H9 (cell line): ENCODE measurements around the gene SMAD7. TPM values are rescaled to one million over a fixed set of nuclear protein-coding genes. Genes with fewer than 3 reads are reported as not detected.

Experiments used
- DNase-seq: peaks from one replicate; pipeline ENCODE4 v3.0.0-alpha.2; 2017
- H2AFZ ChIP-seq: one replicate; pipeline ENCODE4 v1.6.1; 2013; ENCODE audit warnings: mild to moderate bottlenecking, low read length, control low read depth, moderate library complexity
- H2AK5ac ChIP-seq: 2 replicates; pipeline ENCODE4 v1.6.1; 2013; ENCODE audit warnings: low read length, control low read depth, mixed read lengths; ENCODE audit not compliant: insufficient read length
- H2BK120ac ChIP-seq: one replicate; pipeline ENCODE4 v1.6.1; 2013; ENCODE audit warnings: low read depth, mild to moderate bottlenecking, low read length, control low read depth, inconsistent platforms; ENCODE audit not compliant: poor library complexity, severe bottlenecking
- H2BK12ac ChIP-seq: 2 replicates; pipeline ENCODE4 v1.6.1; 2013; ENCODE audit warnings: low read length, control low read depth, mixed read lengths, low read depth; ENCODE audit not compliant: insufficient read length
- H2BK15ac ChIP-seq: 2 replicates; pipeline ENCODE4 v1.6.1; 2013; ENCODE audit warnings: low read depth, low read length, control low read depth
- H2BK20ac ChIP-seq: one replicate; pipeline ENCODE4 v1.6.1; 2013; ENCODE audit warnings: low read depth, mild to moderate bottlenecking, low read length, control low read depth, inconsistent platforms; ENCODE audit not compliant: poor library complexity, severe bottlenecking
- H2BK5ac ChIP-seq: 2 replicates; pipeline ENCODE4 v1.6.1; 2013; ENCODE audit warnings: low read length, control low read depth, mixed read lengths; ENCODE audit not compliant: insufficient read length
- H3K14ac ChIP-seq: 2 replicates; pipeline ENCODE4 v1.6.1; 2013; ENCODE audit warnings: low read length, control low read depth; ENCODE audit not compliant: insufficient read depth
- H3K18ac ChIP-seq: 2 replicates; pipeline ENCODE4 v1.6.1; 2013; ENCODE audit warnings: low read depth, mild to moderate bottlenecking, mixed read lengths, low read length, control low read depth; ENCODE audit not compliant: insufficient read length
- H3K23ac ChIP-seq: 2 replicates; pipeline ENCODE4 v1.6.1; 2013; ENCODE audit warnings: low read length, control low read depth, mixed read lengths, low read depth; ENCODE audit not compliant: insufficient read length
- H3K23me2 ChIP-seq: 2 replicates; pipeline ENCODE4 v1.6.1; 2013; ENCODE audit warnings: low read depth, mild to moderate bottlenecking, mixed read lengths, low read length, control low read depth; ENCODE audit not compliant: insufficient read length, poor library complexity, severe bottlenecking
- H3K27ac ChIP-seq: 2 replicates; pipeline ENCODE4 v1.5.1; 2013; ENCODE audit warnings: low read length, control low read depth, mixed read lengths, low read depth; ENCODE audit not compliant: insufficient read length
- H3K27me3 ChIP-seq: 2 replicates; pipeline ENCODE4 v1.6.1; 2013; ENCODE audit warnings: low read length, control low read depth, inconsistent platforms; ENCODE audit not compliant: insufficient read depth
- H3K4ac ChIP-seq: 2 replicates; pipeline ENCODE4 v1.6.1; 2013; ENCODE audit warnings: low read depth, mild to moderate bottlenecking, control low read depth, inconsistent platforms, low read length, moderate library complexity
- H3K4me1 ChIP-seq: 2 replicates; pipeline ENCODE4 v1.6.1; 2013; ENCODE audit warnings: low read length, control low read depth, inconsistent platforms; ENCODE audit not compliant: insufficient read depth
- H3K4me2 ChIP-seq: 2 replicates; pipeline ENCODE4 v1.6.1; 2013; ENCODE audit warnings: low read length, control low read depth, mixed read lengths; ENCODE audit not compliant: insufficient read length, insufficient read depth
- H3K56ac ChIP-seq: 2 replicates; pipeline ENCODE4 v1.6.1; 2013; ENCODE audit warnings: low read depth, mild to moderate bottlenecking, mixed read lengths, low read length, control low read depth; ENCODE audit not compliant: insufficient read length
- H3K79me1 ChIP-seq: 2 replicates; pipeline ENCODE4 v1.6.1; 2013; ENCODE audit warnings: low read depth, mild to moderate bottlenecking, moderate library complexity, low read length, control low read depth, inconsistent platforms; ENCODE audit not compliant: insufficient read depth, poor library complexity, severe bottlenecking
- H3K79me2 ChIP-seq: 2 replicates; pipeline ENCODE4 v1.6.1; 2013; ENCODE audit warnings: low read length, control low read depth, inconsistent platforms; ENCODE audit not compliant: insufficient read depth
- H3K9ac ChIP-seq: 2 replicates; pipeline ENCODE4 v1.6.1; 2013; ENCODE audit warnings: low read length, control low read depth, mixed read lengths; ENCODE audit not compliant: insufficient read length; ENCODE audit errors: extremely low read depth
- H3K9me3 ChIP-seq: one replicate; pipeline ENCODE4 v1.6.1; 2013; ENCODE audit warnings: low read depth, low read length, inconsistent platforms; ENCODE audit not compliant: control insufficient read depth
- H3T11ph ChIP-seq: one replicate; pipeline ENCODE4 v1.6.1; 2013; ENCODE audit warnings: mild to moderate bottlenecking, low read length, control low read depth, inconsistent platforms
- H4K20me1 ChIP-seq: one replicate; pipeline ENCODE4 v1.6.1; 2013; ENCODE audit not compliant: control insufficient read depth, insufficient read length, insufficient read depth
- H4K5ac ChIP-seq: 2 replicates; pipeline ENCODE4 v1.6.1; 2013; ENCODE audit warnings: low read depth, mild to moderate bottlenecking, mixed read lengths, low read length, control low read depth; ENCODE audit not compliant: insufficient read length
- H4K8ac ChIP-seq: replicated peaks from 2 replicates; pipeline ENCODE4 v1.6.1; 2013; ENCODE audit warnings: low read length, control low read depth, mixed read lengths, low read depth; ENCODE audit not compliant: insufficient read length
- H4K91ac ChIP-seq: 2 replicates; pipeline ENCODE4 v1.6.1; 2013; ENCODE audit warnings: low read depth, mild to moderate bottlenecking, moderate library complexity, mixed read lengths, low read length, control low read depth; ENCODE audit not compliant: insufficient read length
- H3K27ac Mint-ChIP-seq, 3 experiments: 2 replicates in 2 of 3; 3 replicates in 1 of 3; pipeline ENCODE4 v1.8.0; 2020 to 2021; ENCODE audit warnings: mixed read lengths in 3 of 3, mild to moderate bottlenecking in 1 of 3, moderate library complexity in 1 of 3
- H3K27me3 Mint-ChIP-seq: 2 replicates; pipeline ENCODE4 v1.8.0; 2021; ENCODE audit warnings: low read depth, mild to moderate bottlenecking, moderate library complexity, mixed read lengths
- H3K36me3 Mint-ChIP-seq, 3 experiments: 2 replicates in 2 of 3; 3 replicates in 1 of 3; pipeline ENCODE4 v1.8.0; 2020 to 2021; ENCODE audit warnings: low read depth in 3 of 3, mixed read lengths in 3 of 3; ENCODE audit not compliant: insufficient read depth in 1 of 3
- H3K4me1 Mint-ChIP-seq, 2 experiments: 2 replicates each; pipeline ENCODE4 v1.8.0; 2020; ENCODE audit warnings: mixed read lengths in 2 of 2
- H3K4me3 Mint-ChIP-seq, 2 experiments: 2 replicates in 1 of 2; 3 replicates in 1 of 2; pipeline ENCODE4 v1.8.0; 2020 to 2021; ENCODE audit warnings: mild to moderate bottlenecking in 2 of 2, mixed read lengths in 2 of 2, moderate library complexity in 1 of 2
- H3K9me3 Mint-ChIP-seq, 2 experiments: 2 replicates in 1 of 2; 3 replicates in 1 of 2; pipeline ENCODE4 v1.8.0; 2020; ENCODE audit warnings: mild to moderate bottlenecking in 2 of 2, mixed read lengths in 2 of 2, moderate library complexity in 1 of 2
- CTCF ChIP-seq: fragments of 200-600 bp; sonication (generic); conservative IDR thresholded peaks from 3 replicates; pipeline ENCODE4 v1.8.0; 2021; ENCODE audit warnings: antibody characterized with exemption, mild to moderate bottlenecking
- WGBS: extraction: QIAGEN DNeasy Blood & Tissue Kit; methylation state at CpG from one replicate; pipeline ENCODE4 v1.1.7; 2013; ENCODE audit warnings: missing lambda C conversion rate, low lambda C conversion rate, mixed read lengths; ENCODE audit not compliant: insufficient read length; ENCODE audit errors: extremely low coverage; 5-methylcytosine and 5-hydroxymethylcytosine counted together
- total RNA-seq: library from RNA; stranded (reverse); gene quantifications from 2 replicates; pipeline ENCODE4 v1.2.1, GENCODE V29; 2021

Gene SMAD7
- total RNA-seq, 1 experiment from 2014 or later = 27.7 TPM

- Histone ChIP-seq H4K8ac (no peak overlapping the region), H4K20me1 (no peaks in the 10 kb centered on the region), H3K4me1 (peaks cover 7% of the 10 kb centered on the region), H3K14ac (no peak overlapping the region), H3K27ac (no peak overlapping the region), H2BK12ac (no peak overlapping the region), H2BK5ac (no peak overlapping the region), H2AK5ac (no peak overlapping the region), H3K23ac (no peak overlapping the region), H2BK15ac (no peak overlapping the region), H3K56ac (no peak overlapping the region), H3T11ph (no peak overlapping the region), H3K4ac (no peak overlapping the region), H3K9me3 (no peaks in the 10 kb centered on the region), H3K23me2 (no peaks in the 10 kb centered on the region), H2BK20ac (no peak overlapping the region), H3K27me3 (no peaks in the 10 kb centered on the region), H3K4me2 (no peak overlapping the region), H2AFZ (no peak overlapping the region), H2BK120ac (no peak overlapping the region), H3K79me2 (peaks cover 16% of the 10 kb centered on the region; the same call in 1 of the 2 replicates), H3K18ac (no peak overlapping the region), H4K5ac (no peak overlapping the region), H3K9ac (no peak overlapping the region), H4K91ac (no peak overlapping the region), H3K79me1 (no peaks in the 10 kb centered on the region)
- no peaks in the 10 kb centered on the region for H3K9me3 Mint-ChIP-seq
- H3K27me3 Mint-ChIP-seq = no peaks in the 10 kb centered on the region
- WGBS = no CpG with 5 or more reads among the region's 34 CpGs
- peaks cover 15 to 43% (median 29%) of the 10 kb centered on the region in 3 experiments for H3K36me3 Mint-ChIP-seq
- peak; percentile 28 for DNase-seq
- no peak for TF ChIP-seq CTCF
- no peak overlapping the region for H3K4me3 Mint-ChIP-seq
- peak overlapping the region in 2 of 3 experiments; percentile 11 to 23; a peak in 1 of 7 replicates for H3K27ac Mint-ChIP-seq
- peaks cover 35 to 45% of the 10 kb centered on the region in 2 experiments for H3K4me1 Mint-ChIP-seq
Observed at GRCh38 chr18:48921305-48922225, 29.2 kb downstream of the SMAD7 start.
